Osteoblast (primary cell): ENCODE data around the gene EPHA4. TPM values are rescaled to one million over a fixed set of nuclear protein-coding genes. Genes with fewer than 3 reads are reported as not detected.

Source experiments
- DNase-seq: peaks from one replicate; pipeline ENCODE4 v3.0.0; 2011; ENCODE audit warnings: low spot score, mixed read lengths; ENCODE audit not compliant: insufficient read length; ENCODE audit errors: missing footprints
- H2AFZ ChIP-seq: 2 replicates; pipeline ENCODE4 v1.6.0; 2011; ENCODE audit warnings: mild to moderate bottlenecking, low read length
- H3K27ac ChIP-seq: 2 replicates; pipeline ENCODE4 v1.5.1; 2011; ENCODE audit warnings: mild to moderate bottlenecking, low read depth, low read length, moderate library complexity
- H3K27me3 ChIP-seq: 2 replicates; pipeline ENCODE4 v1.6.0; 2012; ENCODE audit warnings: mild to moderate bottlenecking, control low read depth, inconsistent platforms, low read length, moderate library complexity; ENCODE audit not compliant: insufficient read depth
- H3K36me3 ChIP-seq: 2 replicates; pipeline ENCODE4 v1.5.1; 2011; ENCODE audit warnings: mild to moderate bottlenecking, low read length, control low read depth, moderate library complexity; ENCODE audit not compliant: insufficient read depth
- H3K4me1 ChIP-seq: 2 replicates; pipeline ENCODE4 v1.5.1; 2011; ENCODE audit warnings: mild to moderate bottlenecking, low read length, control low read depth, moderate library complexity; ENCODE audit not compliant: insufficient read depth
- H3K4me2 ChIP-seq: 2 replicates; pipeline ENCODE4 v1.6.0; 2011; ENCODE audit warnings: mild to moderate bottlenecking, low read length; ENCODE audit not compliant: insufficient read depth
- H3K4me3 ChIP-seq: fragments of 200-600 bp; sonication (generic); 3 replicates; pipeline ENCODE4 v1.5.1; 2012; ENCODE audit warnings: mild to moderate bottlenecking, low read length, inconsistent platforms; ENCODE audit not compliant: insufficient read depth
- H3K79me2 ChIP-seq: 2 replicates; pipeline ENCODE4 v1.6.0; 2012; ENCODE audit warnings: mild to moderate bottlenecking, low read length, control low read depth, inconsistent platforms; ENCODE audit not compliant: insufficient read depth
- H3K9me3 ChIP-seq: 2 replicates; pipeline ENCODE4 v1.5.1; 2011; ENCODE audit warnings: low read depth, low read length, control low read depth
- H4K20me1 ChIP-seq: 2 replicates; pipeline ENCODE4 v1.6.0; 2012; ENCODE audit warnings: mild to moderate bottlenecking, low read length, control low read depth; ENCODE audit not compliant: insufficient read depth
- total RNA-seq: library from RNA; depleted of rRNA; stranded (reverse); fragments of >200 nt; gene quantifications from 2 replicates; pipeline ENCODE4 v1.2.3, GENCODE V29; 2012
- TF ChIP-seq, protein P1 (sequence below): IDR thresholded peaks from 2 replicates; pipeline ENCODE4 v1.5.1; 2011; ENCODE audit warnings: mild to moderate bottlenecking, low read depth, low read length, moderate library complexity; ENCODE audit errors: extremely low read depth

EPHA4 gene
- total RNA-seq, 1 donor = 15.9 TPM

DNA sequence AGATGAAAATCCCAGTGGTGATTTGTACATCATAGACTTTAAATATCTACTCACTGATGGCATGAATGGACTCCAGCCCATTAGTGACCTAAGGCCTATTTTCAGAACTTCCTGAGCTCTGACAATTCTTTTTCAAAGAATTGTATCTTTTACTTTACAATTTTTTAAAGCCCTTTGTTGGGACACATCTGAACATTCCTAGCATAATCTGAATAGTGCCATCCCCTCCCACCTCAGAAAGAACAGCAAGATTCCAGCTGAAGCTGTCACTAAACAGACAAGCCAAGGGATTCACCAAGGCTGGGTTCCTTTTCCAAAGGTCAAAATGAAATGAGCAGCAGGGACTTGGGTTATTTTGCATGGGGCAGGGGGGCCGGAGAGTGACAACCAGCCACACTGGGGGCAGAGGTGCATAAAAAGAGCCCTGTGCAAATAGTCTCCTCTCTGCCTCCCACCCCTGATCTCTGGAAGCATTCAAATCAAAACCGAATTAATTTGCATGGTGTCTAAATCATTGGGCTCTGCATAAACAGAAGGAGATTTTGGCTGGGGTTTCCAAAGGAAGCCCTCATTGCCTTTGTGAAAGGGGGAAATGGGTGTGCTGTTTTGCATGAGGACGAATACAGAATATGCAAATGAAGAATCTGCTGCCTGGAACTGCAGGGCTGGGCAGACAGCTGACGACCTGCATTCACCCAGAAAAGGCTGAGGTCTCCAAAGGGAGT lies 17.2 kb downstream of the EPHA4 start:
- Histone ChIP-seq H4K20me1 (no peaks in the 10 kb centered on the region), H3K27ac (no peak overlapping the region), H3K27me3 (no peaks in the 10 kb centered on the region), H3K9me3 (no peaks in the 10 kb centered on the region), H3K4me1 (no peaks in the 10 kb centered on the region), H3K4me2 (no peak overlapping the region), H3K36me3 (no peaks in the 10 kb centered on the region), H2AFZ (no peak overlapping the region), H3K79me2 (no peaks in the 10 kb centered on the region), H3K4me3 (no peak overlapping the region)
- no peak for DNase-seq
- TF ChIP-seq, protein P1, sequence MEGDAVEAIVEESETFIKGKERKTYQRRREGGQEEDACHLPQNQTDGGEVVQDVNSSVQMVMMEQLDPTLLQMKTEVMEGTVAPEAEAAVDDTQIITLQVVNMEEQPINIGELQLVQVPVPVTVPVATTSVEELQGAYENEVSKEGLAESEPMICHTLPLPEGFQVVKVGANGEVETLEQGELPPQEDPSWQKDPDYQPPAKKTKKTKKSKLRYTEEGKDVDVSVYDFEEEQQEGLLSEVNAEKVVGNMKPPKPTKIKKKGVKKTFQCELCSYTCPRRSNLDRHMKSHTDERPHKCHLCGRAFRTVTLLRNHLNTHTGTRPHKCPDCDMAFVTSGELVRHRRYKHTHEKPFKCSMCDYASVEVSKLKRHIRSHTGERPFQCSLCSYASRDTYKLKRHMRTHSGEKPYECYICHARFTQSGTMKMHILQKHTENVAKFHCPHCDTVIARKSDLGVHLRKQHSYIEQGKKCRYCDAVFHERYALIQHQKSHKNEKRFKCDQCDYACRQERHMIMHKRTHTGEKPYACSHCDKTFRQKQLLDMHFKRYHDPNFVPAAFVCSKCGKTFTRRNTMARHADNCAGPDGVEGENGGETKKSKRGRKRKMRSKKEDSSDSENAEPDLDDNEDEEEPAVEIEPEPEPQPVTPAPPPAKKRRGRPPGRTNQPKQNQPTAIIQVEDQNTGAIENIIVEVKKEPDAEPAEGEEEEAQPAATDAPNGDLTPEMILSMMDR = no peak

- H3K4me3 ChIP-seq = no peak overlapping the region
- H3K27ac ChIP-seq = no peak overlapping the region
- no peaks in the 10 kb centered on the region for H3K79me2 ChIP-seq
- H3K4me2 ChIP-seq = no peak overlapping the region
- TF ChIP-seq, protein P1 = no peak
- no peaks in the 10 kb centered on the region for H4K20me1 ChIP-seq
- DNase-seq = no peak
- no peaks in the 10 kb centered on the region for H3K36me3 ChIP-seq
- no peak overlapping the region for H2AFZ ChIP-seq
- no peaks in the 10 kb centered on the region for H3K27me3 ChIP-seq
- no peaks in the 10 kb centered on the region for H3K9me3 ChIP-seq
- no peaks in the 10 kb centered on the region for H3K4me1 ChIP-seq
Measured at GRCh38 chr2:221553333-221553732, 18.8 kb downstream of the EPHA4 start.

GRCh38 chr2:221552291-221552690 lies 19.8 kb downstream of the EPHA4 start:
- H2AFZ ChIP-seq = no peak overlapping the region
- H3K9me3 ChIP-seq = no peaks in the 10 kb centered on the region
- H3K4me2 ChIP-seq = no peak overlapping the region
- H3K4me3 ChIP-seq = no peak overlapping the region
- H3K27me3 ChIP-seq = no peaks in the 10 kb centered on the region
- no peaks in the 10 kb centered on the region for H3K79me2 ChIP-seq
- H3K4me1 ChIP-seq = no peaks in the 10 kb centered on the region
- DNase-seq = no peak
- no peak overlapping the region for H3K27ac ChIP-seq
- H3K36me3 ChIP-seq = no peaks in the 10 kb centered on the region
- H4K20me1 ChIP-seq = no peaks in the 10 kb centered on the region
- TF ChIP-seq, protein P1 = no peak

DNA sequence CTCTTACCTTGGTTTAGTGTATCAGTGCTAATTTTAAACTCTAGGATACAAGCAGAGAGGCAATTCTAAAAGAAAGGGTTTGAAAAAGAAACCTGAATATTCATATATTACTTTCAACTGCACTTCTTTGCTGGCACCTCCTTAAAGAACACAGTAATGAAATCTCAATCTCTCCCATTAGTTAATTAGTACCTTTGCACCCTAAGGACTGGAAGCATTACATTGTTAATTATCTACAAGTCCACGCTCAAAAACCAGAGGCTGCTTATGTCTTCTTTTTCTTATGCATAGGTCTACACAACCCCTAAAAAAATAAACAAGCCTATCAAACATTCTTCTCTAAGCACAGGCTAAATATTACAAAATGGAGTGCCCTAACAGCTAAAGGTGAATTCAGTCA lies 20.2 kb downstream of the EPHA4 start:
- H3K79me2 ChIP-seq = no peaks in the 10 kb centered on the region
- no peak for DNase-seq

More for the DNA sequence above, 20.2 kb downstream of the EPHA4 start:
- no peak overlapping the region for H3K27ac ChIP-seq
- H3K4me2 ChIP-seq = no peak overlapping the region
- no peak overlapping the region for H3K4me3 ChIP-seq
- TF ChIP-seq, protein P1 = no peak
- no peaks in the 10 kb centered on the region for H3K9me3 ChIP-seq
- H2AFZ ChIP-seq = no peak overlapping the region
- H3K27me3 ChIP-seq = no peaks in the 10 kb centered on the region
- no peaks in the 10 kb centered on the region for H3K36me3 ChIP-seq
- no peaks in the 10 kb centered on the region for H4K20me1 ChIP-seq
- no peaks in the 10 kb centered on the region for H3K4me1 ChIP-seq
